DMS 273 treated with DMSO at 0.1 percent for 48 hours (cell line): ENCODE results near the gene GARIN5A.
"Not testable (repeated sequence)": the region's sequence is repeated elsewhere in the genome, so short reads cannot be mapped to it uniquely, and the experiment has no call there.

Source experiments
- DNase-seq: peaks from one replicate; lab custom pipeline; 2025; lab: John Stamatoyannopoulos, UW

GARIN5A gene

DNA sequence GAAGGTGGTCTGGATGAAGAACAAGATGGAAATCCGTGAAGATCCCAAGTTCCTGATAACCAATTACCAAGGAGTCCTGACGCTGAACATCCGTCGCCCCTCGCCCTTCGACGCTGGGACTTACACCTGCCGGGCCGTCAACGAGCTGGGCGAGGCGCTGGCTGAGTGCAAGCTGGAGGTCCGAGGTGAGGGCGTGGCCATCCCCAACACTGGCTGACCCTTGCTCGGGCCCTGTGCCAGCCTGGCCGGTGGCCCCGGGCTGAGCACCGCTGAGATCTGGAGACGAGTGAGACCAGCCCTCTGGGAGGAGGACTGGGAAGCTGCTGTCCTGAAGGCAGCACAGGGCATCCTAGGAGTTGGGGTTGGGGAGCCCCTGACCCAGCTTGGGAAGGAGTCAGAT is 12.3 kb downstream of the GARIN5A start:
- DNase-seq, result no peak

DNA sequence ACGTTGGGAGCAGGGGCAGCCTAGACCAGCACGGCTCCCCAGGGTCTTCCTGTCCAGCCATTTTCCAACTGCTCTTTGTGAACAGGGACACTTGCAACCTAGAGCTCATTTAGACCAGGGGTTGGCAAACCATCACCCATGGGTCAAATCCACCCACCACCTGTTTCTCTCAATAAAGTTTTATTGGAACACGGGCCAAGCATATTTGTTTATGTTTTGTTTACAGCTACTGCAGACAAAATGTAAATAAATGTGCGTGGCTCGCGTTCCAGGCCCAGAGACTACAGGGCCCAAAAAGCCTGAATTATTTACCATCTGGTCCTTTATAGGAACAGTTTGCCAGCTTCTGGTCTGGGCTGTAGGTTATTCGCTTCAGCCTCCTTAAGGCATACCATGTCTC is 13.7 kb downstream of the GARIN5A start:
- no peak for DNase-seq

DNA sequence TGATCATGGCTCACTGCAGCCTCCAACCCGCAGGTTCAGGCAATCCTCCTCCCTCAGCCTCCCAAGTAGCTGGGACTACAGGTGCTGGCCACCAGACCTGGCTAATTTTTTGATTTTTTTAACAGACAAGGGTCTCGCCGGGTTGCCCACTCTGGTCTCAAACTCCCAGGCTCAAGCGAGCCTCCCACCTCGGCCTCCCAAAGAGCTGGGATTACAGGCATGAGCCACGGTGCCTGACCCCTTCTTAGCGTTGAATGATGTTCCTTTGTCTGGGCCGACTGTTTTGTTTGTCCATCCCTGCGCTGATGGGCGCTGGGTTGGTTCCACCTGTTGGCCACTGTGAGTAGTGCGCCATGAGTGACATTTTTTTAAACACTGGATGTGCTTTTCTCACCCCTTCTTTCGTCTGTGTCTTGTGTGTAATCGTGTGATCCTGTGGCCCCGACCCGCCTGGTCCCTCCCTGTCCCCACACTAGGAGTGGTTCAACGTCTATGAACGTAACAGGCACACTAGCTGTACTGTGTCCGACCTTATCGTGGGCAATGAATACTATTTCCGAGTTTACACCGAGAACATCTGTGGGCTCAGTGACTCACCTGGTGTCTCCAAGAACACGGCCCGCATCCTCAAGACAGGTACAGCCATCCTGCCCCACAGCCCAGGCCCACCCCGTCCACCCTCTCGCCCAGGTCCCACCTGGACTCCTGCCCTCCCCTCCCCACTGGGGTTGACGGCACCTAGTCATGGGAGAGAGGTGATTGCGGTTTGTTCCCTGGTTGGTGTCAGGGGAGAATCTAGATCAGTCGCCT is 15.4 kb downstream of the GARIN5A start:
- DNase-seq, result no peak

DNA sequence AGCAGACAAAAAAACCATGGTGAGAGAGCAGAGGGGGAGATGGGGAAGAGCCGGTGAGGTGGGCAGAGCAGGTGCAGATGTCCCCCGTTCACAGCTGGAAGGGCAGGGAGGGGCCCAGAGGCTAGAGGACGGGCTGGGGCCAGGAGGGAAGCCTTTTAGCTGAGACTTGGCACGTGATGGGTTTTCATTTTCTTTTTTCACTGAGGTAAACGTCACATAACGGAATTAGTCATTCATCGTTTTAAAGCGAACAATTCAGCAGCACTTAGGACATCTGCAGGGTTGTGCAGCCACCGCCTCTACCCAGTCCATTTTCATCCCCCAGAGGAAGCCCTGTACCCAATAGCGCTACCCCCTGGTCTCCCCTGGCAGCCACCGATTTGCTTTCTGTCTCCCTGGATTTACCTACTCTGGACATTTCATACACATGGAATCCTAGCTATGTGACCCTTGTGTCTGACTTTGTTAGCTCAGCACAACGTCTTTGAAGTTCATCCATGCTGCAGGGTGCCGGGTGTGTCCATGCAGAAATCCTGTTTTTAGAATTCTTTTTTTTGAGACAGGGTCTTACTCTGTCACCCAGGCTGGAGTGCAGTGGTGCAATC is 16.4 kb downstream of the GARIN5A start:
- DNase-seq, result no peak

DNA sequence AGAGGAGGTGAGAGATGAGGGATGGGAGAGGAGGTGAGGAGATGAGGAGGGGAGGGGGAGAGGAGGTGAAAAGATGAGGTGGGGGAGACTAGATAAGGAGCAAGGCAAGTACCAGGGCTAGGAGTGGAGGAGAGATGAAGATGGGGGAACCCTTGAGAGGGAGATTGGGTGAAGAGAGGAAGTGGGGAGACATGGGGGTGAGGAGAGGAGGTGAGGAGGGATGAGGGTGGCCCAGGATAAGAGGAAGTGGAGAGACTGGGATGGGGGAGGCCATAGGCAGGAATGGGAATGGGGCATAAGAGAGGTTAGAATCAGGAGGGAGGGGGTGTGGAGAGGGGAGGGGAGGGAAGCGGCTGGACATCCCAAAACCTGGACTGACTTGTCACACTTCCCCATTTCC is 17.0 kb downstream of the GARIN5A start:
- DNase-seq, result no peak

DNA sequence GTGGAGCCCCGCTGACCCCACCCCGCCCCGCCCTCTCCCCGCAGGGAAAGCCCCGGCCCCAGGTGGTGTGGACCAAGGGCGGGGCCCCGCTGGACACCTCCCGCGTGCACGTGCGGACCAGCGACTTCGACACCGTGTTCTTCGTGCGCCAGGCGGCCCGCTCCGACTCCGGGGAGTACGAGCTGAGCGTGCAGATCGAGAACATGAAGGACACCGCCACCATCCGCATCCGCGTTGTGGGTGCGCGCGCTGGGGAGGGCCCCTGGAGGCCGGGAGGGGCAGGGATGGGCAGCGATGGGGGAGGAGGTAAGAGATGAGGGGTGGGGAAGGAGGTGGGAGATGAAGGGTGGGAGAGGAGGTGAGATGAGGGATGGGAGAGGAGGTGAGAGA is 17.6 kb downstream of the GARIN5A start:
- DNase-seq, result no peak

DNA sequence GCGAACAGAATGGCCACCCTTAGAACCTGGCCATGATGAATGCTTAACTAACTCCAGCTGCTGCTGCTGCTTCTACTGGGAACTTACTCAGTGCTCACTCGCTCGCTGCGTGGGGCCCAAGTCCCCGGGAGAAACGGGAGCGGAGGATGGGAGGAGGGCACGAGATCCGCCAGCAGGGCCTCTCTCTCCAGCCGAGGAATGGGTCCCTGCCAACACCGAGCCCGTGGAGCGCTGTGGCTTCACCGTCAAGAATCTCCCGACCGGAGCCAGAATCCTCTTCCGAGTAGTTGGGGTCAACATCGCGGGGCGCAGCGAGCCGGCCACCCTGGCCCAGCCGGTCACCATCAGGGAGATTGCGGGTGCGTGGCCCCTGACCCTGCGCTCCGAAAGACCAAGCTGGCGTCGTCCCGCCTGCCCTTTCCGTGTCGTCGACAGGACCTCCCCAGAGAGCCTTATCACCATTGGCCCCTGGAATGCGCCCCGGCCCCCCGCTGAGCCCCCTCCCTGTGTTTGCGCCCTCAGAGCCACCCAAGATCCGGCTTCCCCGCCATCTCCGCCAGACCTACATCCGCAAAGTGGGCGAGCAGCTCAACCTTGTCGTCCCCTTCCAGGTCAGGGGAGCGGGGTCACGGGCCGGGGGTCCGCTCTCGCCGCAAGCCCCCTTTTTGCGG is 18.1 kb downstream of the GARIN5A start:
- no peak for DNase-seq

DNA sequence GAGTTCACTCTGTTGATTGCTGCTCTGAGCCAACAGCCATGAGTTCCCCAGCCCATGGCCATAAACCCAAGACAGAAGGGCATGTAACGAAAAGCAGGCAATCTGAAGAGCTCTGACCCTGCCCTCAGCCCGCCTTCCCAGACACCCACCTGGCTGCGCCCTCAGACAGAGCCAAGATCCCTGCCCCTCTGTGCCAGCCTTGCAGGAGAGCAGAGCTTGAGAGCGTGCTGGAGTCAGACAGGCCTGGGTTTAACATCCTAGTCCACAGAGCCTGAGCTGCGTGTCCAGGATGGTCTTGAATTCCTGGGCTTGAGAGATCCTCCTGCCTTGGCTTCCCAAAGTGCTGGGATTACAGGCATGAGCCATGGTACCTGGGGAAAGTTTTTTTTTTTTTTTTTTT is 19.3 kb downstream of the GARIN5A start:
- no peak for DNase-seq

DNA sequence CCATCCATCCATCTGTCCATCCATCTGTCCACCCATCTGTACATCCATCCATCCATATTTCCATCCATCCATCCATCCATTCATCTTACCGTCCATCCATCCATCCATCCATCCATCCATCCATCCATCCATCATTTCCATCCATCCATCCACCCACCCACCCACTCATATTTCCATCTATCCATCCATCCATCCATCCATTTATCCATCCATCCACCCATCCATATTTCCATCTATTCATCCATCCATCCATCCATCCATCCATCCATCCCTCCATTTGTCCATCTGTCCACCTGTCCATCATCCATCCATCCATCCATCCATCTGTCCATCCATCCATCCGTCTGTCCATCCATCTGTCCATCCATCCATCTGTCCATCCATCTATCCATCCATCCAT is 20.7 kb downstream of the GARIN5A start:
- no peak for DNase-seq

DNA sequence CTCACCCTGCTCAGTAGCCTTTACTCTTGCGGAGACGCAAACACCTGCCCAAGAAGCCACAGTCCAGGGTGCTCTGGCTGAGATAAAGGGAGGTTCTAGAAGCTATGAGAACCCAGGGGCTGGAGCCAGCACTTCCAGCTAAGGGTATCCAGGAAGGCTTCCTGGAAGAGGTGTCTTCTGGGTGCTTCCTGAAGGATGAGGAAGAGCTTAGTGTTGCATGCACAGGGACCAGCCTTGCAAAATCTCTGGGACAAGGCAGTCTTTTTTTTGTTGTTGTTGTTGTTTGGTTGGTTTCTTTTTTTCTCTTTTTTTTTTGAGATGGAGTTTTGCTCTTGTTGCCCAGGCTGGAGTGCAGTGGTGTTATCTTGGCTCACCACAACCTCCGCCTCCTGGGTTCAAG is 23.4 kb downstream of the GARIN5A start:
- DNase-seq, result no peak

DNA sequence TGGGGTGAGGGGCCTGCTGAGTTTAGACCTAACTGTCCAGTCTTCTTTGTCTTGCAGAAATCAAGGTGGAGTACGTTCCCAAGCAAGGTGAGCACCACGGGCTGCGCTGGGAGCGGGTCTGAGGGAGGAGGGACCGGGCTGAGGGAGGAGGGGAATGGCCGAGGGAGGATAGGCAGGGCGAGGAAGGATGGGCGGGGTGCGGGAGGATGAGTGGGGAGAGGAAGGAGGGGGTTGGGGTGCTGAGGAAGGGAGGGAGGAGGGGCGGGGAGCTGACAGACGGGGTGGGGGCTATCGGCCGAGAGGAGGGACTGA is 25.5 kb downstream of the GARIN5A start:
- DNase-seq, result no peak

DNA sequence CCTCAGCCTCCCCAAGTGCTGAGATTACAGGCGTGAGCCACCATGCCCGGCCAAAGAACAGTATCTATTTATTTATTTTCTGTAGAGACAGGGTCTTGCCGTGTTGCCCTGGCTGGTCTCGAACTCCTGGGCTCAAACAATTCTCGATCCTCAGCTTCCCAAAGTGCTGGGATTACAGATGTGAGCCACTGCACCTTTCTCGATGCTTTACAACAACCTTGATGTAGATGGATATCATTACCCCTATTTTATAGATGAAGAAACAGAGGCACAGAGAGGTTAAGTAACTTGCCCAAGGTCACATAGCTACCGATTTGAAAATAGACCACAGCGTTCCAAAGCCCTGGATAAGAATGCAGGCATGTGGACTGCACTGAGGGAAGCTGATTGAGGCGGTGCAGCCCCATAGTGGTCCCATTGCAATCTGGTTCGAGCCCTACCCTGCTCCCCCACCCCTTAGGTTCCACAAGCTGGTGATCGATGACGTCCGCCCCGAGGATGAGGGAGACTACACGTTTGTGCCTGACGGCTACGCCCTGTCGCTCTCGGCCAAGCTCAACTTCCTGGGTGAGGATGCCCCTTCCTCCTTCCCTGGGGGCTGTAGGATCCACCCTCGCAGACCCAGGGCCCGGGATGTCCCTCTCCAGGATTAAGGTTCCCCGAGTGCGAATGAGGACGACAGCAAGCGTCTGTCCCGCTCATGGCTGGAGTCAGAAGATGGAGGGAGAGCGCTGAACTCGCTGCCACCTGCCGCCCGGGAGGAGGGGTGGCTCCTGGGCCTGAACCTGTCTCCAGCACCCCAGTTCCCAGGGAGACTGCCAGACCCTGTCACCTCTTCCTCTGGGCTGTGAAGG is 26.1 kb downstream of the GARIN5A start:
- no peak for DNase-seq

DNA sequence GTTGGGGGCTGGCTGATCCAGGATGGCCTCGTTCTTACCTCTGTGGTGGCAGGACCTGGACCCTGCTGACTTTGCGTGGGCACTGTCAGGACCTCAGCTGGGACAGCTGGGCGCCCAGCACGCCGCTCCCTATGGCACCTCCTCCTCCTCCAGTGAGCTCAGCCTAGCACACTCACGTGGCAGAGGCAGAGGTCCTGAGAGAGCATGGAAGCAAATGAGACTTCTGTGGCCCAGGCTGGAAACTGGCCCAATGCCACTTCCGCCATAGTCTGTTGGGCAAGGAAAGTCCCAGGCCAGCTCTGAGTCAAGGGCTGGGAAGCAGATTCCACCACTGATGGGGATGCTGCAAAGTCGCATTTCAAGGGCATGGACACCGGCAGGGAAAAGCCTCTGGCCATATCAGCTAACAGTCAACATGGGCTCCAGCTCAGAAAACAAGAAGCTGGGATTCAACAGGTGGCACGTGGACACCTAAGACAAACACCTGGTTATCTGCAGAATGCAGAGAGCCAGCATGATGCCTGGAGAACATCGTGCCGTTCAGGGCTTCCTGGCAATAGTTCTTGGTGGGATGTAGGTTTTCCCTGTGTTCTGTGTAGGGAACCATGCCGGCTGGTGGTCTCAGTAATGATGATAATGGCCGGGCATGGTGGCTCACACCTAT is 27.3 kb downstream of the GARIN5A start:
- DNase-seq, result no peak

DNA sequence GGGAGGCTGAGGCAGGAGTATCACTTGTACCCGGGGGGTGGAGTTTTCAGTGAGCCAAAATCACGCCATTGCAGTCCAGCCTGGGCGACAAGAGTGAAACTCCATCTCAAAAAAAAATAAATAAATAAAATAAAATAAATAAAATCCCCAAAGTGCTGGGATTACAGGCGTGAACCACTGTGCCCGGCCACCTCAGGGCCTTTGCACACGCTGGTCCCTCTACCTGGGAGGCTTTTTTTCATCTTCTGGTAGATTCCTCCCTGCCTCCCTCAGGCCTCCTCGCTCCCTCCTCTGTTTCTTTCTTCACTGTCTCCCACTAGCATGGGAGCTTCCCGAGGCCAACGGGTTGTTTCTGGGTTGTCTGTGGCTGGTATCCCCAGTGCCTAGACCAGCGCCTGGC is 28.9 kb downstream of the GARIN5A start:
- no peak for DNase-seq

DNA sequence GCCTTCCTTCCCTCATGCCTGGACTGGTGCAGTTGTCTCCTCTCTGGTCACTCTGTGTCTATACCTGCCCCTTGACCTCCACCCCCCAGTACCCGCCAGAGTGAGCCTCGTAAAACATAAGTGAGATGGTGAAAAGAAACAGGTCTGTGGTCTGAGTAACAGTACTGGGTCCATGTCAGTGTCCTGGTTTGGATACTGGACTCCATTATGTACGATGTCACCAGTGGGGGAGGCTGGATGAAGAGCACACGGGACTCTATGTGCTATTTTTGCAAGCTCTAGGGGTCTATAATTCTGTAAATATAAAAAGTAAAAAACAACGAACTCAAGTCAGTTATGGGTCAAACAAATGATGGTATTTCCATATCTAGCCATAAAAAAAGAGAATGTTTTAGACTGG is 29.6 kb downstream of the GARIN5A start:
- no peak for DNase-seq

DNA sequence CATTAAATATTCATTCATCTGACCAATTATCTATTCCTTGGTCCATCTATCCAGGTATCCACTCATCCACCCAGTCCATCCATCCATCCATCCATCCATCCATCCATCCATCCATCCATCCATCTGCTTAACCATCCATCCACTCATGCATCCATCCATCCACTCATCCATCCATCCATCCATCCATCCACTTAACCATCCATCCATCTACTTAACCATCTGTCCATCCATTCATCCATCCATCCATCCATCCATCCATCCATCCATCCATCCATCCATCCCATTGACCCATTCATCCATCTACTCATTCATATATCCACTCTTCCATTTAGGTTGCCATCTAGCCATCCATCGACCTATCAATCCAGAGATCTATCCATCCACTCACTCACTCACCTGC is 32.6 kb downstream of the GARIN5A start:
- no peak for DNase-seq

DNA sequence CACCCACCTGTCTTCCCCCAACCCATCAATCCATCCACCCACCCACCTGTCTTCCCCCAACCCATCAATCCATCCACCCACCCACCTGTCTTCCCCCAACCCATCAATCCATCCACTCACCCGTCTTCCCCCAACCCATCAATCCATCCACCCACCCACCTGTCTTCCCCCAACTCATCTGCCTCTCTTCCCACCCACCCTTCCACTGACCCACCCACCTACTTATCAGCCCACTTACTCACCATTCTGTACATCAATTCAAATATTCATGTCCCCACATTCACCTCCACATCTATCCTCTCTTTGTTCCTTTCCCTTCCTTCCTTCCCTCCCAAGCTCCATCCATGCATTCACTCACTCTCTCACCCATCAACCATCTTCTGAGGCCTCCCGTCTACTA is 37.5 kb downstream of the GARIN5A start:
- not testable (repeated sequence) for DNase-seq

DNA sequence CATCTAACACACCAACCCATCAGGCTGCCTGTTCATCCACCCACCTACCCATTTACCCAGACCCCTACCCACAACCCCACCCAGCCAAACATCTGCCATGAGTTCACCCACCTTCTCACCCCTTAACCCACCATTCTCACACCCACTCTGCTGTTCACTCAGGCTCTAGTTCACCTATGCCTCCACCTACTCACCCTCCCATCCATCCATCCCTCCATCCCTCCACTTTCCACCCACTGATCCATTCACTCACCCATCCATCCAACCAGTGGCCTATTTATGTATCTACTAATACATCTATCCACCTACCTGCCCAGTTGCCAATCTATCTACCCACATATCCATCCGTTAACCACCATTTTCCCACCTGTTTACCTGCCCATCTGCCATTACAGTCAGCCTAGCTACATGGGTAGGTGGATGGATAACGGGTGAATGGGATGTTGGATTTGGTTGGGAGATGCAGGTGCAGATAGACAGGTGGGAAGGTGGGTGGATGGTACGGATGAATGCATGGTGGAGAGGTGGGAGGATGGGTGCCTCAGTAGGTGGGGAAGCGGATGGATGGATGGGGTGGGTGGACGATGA is 38.7 kb downstream of the GARIN5A start:
- DNase-seq, result no peak

DNA sequence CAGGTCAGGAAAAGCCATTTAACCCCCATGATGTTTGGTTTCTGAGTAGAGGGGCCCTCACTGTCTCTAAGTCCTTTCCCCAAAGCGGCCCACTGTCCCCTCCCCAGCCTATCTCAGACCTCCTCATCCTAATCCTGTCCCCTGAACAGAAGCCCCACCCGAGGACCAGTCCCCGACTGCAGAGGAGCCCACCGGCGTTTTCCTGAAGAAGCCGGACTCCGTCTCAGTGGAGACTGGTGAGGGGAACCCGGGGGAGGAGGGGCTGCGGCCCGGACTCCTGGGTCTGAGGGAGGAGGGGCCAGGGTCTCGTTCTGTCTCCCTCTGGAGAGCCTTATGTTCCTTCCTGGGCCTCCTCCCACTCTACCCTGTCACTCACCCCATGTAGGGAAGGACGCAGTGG is 41.0 kb downstream of the GARIN5A start:
- no peak for DNase-seq

DNA sequence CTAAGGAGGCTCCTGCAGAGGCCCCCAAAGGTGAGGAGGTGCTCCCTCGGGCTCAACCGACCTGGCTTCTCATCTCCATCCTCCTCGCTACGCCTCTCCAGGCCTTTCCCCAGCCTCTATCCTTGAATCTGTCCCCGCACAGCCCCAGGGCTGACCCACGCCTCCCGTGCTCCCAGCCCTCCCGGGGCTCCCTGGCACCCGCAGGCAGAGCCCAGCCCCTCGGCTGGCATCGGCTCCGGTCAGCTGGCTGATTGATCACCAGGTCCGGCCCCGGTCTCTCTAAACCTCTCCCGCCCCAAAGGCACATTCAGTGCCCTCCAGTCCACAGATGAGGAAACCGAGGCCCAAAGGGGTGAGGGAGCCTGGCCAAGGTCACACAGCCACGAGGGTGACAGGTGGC is 41.4 kb downstream of the GARIN5A start:
- DNase-seq, result no peak

DNA sequence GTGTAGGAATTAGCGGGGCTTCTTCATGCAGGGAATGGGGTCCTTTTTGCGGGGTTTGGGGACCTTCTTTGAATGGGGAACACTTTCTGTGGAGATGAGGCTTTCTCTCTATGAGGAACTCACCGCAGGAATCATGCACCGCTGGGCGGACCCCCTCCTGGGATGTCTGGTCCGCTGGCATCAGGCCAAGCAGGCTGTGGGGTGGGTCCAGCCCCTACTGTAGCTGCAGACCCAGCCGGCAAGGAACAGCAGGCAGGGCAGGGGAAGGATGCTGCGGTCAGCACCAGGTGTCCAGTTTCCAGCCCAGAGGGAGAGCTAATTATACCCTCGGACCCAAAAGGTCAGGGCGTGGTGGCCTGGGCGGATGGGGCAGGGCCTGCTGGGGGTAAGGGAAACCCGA is 42.1 kb downstream of the GARIN5A start:
- DNase-seq, result no peak
